Skeletal muscle cell (primary cell): ENCODE results near the gene C18orf32.
"Not testable (repeated sequence)": the region's sequence is repeated elsewhere in the genome, so short reads cannot be mapped to it uniquely, and the experiment has no call there.

Source experiments
- DNase-seq: peaks from one replicate; pipeline ENCODE4 v3.0.0-alpha.2; 2010; ENCODE audit warnings: low read depth
- H3K4me3 ChIP-seq: 2 replicates; pipeline ENCODE4 v1.5.1; 2011; ENCODE audit warnings: low read depth, mild to moderate bottlenecking, control low read depth, low read length, moderate library complexity

C18orf32 gene

GRCh38 chr18:49506438-49506837 lies 19.4 kb upstream of the C18orf32 start:
- H3K4me3 ChIP-seq, DNase-seq: not testable (repeated sequence)

GRCh38 chr18:49503931-49504330 lies 16.9 kb upstream of the C18orf32 start:
- DNase-seq: no peak
- no peak overlapping the region for H3K4me3 ChIP-seq

- DNase-seq: no peak
- no peak overlapping the region for H3K4me3 ChIP-seq
These were observed 13.3 kb upstream of the C18orf32 start for GRCh38 chr18:49500201-49500921.

- DNase-seq: no peak
- H3K4me3 ChIP-seq: no peak overlapping the region
These were observed 12.1 kb upstream of the C18orf32 start for GRCh38 chr18:49499046-49499637.

- DNase-seq: no peak
- no peak overlapping the region for H3K4me3 ChIP-seq
These were observed 8.4 kb upstream of the C18orf32 start for GRCh38 chr18:49495480-49495879.

- no peak for DNase-seq
- no peak overlapping the region for H3K4me3 ChIP-seq
These were observed 8.0 kb upstream of the C18orf32 start for GRCh38 chr18:49495076-49495475.

GRCh38 chr18:49494660-49495059 lies 7.6 kb upstream of the C18orf32 start:
- no peak overlapping the region for H3K4me3 ChIP-seq
- DNase-seq: no peak

GRCh38 chr18:49492694-49493033 lies 5.6 kb upstream of the C18orf32 start:
- DNase-seq: no peak
- no peak overlapping the region for H3K4me3 ChIP-seq

GRCh38 chr18:49491857-49492693 lies 5.0 kb upstream of the C18orf32 start, which contains the start of gene RPL17:
TSS of gene RPL17 (minus strand) at chr18:49492465.
- peak; percentile 98 for DNase-seq
- H3K4me3 ChIP-seq: peak within 1 kb of the TSS; percentile 95

GRCh38 chr18:49491534-49491856 lies 4.5 kb upstream of the C18orf32 start:
- H3K4me3 ChIP-seq: peak overlapping the region; percentile 95
- no peak for DNase-seq

- no peak for DNase-seq
- H3K4me3 ChIP-seq: peak overlapping the region; percentile 27
These were observed 3.3 kb upstream of the C18orf32 start for GRCh38 chr18:49490246-49490762.

GRCh38 chr18:49487711-49488310 lies 777 bp upstream of the C18orf32 start:
- H3K4me3 ChIP-seq: peak overlapping the region; percentile 58
- no peak for DNase-seq

GRCh38 chr18:49486606-49486952 lies 455 bp downstream of the C18orf32 start:
- DNase-seq: no peak

GRCh38 chr18:49486134-49486533 lies 900 bp downstream of the C18orf32 start:
- peak overlapping the region; percentile 58 for H3K4me3 ChIP-seq
- DNase-seq: no peak

More at GRCh38 chr18:49486606-49486952, 455 bp downstream of the C18orf32 start:
- H3K4me3 ChIP-seq: peak overlapping the region; percentile 58

GRCh38 chr18:49483198-49483597 lies 3.8 kb downstream of the C18orf32 start:
- DNase-seq: no peak
- H3K4me3 ChIP-seq: no peak overlapping the region

GRCh38 chr18:49481907-49482306 lies 5.1 kb downstream of the C18orf32 start:
- H3K4me3 ChIP-seq: no peak overlapping the region
- no peak for DNase-seq

- no peak for DNase-seq
- no peak overlapping the region for H3K4me3 ChIP-seq
These were observed 5.7 kb downstream of the C18orf32 start for GRCh38 chr18:49481317-49481716.

- no peak overlapping the region for H3K4me3 ChIP-seq
- DNase-seq: no peak
These were observed 7.5 kb downstream of the C18orf32 start for GRCh38 chr18:49479381-49480137.

GRCh38 chr18:49476664-49477411 lies 10.2 kb downstream of the C18orf32 start:
- DNase-seq: no peak
- no peak overlapping the region for H3K4me3 ChIP-seq
